IPS-18c (cell line): ENCODE results near the gene TRANK1.

Experiments
- H3K4me3 ChIP-seq: 2 replicates; pipeline ENCODE4 v1.7.0; 2013; ENCODE audit warnings: low read depth, mild to moderate bottlenecking, low read length, moderate library complexity; ENCODE audit not compliant: insufficient read depth
- H3K9me3 ChIP-seq: one replicate; pipeline ENCODE4 v1.6.1; 2013; ENCODE audit warnings: mild to moderate bottlenecking, low read length, moderate library complexity; ENCODE audit not compliant: control insufficient read depth, insufficient read depth

The TRANK1 gene

DNA sequence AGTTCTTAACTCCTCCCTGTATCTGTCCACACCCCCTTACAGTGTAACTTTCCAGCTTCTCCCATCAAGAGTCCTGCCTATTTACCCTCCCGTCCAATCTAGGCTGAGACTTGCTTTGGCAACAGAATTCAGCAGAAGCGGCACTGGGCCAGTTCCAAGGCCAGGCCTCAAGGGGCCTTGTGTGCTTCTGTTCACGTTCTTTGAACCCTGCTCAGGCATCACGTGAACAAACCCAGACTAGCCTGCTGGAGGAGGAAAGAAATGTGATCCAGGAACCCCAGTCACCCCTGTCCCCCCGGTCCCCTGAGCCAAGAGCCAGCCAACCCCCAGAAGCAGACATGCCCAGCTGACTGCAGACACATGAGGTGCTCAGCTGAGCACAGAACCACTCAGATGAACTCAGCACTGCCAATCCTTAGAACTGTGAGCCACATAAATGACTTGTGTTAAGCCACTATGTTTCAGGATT, 104.4 kb downstream of the TRANK1 start:
- Histone ChIP-seq H3K4me3 (no peak overlapping the region), H3K9me3 (peaks cover 4% of the 10 kb centered on the region)

GRCh38 chr3:36837089-36837488, 107.8 kb downstream of the TRANK1 start:
- H3K4me3 ChIP-seq, result no peak overlapping the region

DNA sequence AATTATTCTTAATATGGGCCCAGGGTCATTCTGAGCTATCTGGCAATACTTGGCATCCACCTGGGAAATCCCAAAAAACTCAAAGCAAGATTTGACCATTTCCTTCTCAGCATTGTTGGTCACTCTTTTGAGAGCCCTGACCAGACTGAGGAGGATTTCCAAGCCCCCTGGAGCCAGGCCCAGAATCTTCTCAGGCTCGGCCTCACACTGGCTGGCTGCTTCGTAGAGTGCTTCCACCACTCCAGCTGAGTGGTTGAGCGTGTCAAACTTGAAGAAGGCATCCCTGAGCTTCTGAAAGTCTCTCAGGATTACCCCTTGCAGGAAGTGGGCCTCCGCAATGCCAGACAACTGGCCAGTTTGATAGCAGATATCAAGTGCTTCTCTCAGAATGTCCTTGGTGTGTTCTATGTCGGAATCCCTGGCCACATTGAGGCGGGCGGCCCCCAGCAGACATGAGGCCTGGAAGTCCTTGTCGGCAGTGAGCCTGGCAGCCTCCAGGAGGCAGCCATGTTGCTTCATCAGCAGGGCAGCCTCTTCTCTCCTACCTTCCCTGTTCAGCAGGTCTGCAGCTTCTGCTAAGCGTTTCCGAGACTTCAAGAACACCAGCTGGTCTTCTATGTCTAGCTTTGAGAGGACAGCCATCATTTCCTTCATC, 111.6 kb downstream of the TRANK1 start:
- Histone ChIP-seq H3K9me3 (peaks cover 6% of the 10 kb centered on the region), H3K4me3 (no peak overlapping the region)

More at GRCh38 chr3:36837089-36837488, 107.8 kb downstream of the TRANK1 start:
- H3K9me3 ChIP-seq, result peaks cover 6% of the 10 kb centered on the region

GRCh38 chr3:36832406-36832805, 112.4 kb downstream of the TRANK1 start:
- Histone ChIP-seq H3K4me3 (no peak overlapping the region), H3K9me3 (peaks cover 6% of the 10 kb centered on the region)

DNA sequence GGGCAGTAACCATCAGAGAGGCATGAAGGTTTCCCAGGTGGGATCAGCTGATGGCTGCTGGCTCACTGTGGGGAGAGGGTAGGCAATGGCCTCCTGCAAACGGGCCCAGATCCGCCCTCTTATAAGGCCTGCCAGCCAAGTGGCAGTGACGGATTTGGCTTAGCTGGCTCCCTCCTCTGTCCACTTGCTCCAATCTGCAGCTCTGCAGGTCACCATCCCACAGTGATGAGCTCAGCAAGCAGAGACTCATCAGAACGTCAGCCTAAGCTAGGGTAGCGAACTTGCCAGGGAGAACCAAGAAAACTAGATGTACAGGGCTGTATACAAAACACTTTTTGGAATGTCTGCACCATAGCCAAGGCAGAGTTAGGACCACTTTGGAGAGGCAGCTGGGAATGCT, 117.7 kb downstream of the TRANK1 start:
- peaks cover 4% of the 10 kb centered on the region for H3K9me3 ChIP-seq
- no peak overlapping the region for H3K4me3 ChIP-seq

DNA sequence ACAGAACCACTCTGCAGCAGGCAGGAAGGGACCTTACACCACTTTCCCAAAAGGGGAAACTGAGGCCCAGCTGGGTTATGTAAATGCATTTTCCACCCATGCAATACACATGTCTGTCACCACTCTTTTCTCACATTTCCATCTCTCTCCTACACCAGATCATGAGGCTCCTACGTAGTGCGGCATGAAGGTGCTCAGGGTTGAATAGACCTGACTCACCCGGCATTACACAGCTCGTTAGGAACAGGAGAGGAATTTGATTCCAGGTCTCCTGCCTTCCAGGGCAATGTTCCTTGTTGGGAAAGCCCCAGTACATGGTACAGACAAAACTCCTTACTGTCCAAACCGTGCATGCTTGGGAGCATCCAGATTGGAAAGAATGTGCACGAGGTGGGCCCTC, 118.6 kb downstream of the TRANK1 start:
- H3K4me3 ChIP-seq, result no peak overlapping the region

DNA sequence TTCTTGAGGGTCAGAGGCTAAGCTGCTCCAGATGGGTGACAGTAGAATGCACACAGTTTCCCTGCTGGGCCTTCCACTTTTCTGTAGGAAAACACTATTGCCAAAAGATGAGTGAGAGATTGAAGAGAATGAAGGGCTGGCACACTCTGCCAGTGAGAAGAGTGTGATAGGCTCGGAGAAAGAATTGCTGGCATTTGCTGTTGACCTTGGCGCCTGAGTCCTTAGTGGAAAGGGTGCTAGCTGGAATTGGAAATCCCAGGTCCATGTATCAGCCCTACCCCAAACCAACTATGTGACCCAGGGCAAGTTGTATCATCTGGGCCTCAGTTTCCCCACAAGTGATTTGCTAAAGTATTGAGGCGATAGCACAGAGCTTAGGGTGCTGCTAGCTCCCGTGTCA, 120.4 kb downstream of the TRANK1 start:
- H3K9me3 ChIP-seq, result no peaks in the 10 kb centered on the region

More for the DNA sequence above, 118.6 kb downstream of the TRANK1 start:
- peaks cover 1% of the 10 kb centered on the region for H3K9me3 ChIP-seq

GRCh38 chr3:36823806-36824205, 121.0 kb downstream of the TRANK1 start:
- no peaks in the 10 kb centered on the region for H3K9me3 ChIP-seq
- no peak overlapping the region for H3K4me3 ChIP-seq

More for the DNA sequence above, 120.4 kb downstream of the TRANK1 start:
- H3K4me3 ChIP-seq, result no peak overlapping the region

DNA sequence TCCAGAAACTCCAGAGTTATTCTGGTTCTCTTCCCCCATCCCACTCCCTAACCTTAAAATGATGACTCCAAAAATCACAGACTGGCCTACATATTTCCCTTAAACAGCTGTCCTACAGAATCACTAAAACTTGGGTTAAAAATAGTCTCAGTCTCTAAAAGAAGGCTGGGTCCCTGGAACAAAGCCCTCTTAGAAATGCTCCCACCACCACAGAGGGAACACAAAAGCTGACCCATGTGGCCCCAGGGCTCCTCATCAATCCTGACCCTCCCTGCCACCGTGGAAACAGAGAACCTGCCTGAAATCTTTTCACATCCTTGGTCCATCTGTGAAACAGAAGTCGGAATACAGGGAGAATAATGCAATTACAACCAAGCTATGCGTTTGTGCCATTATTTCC, 124.8 kb downstream of the TRANK1 start:
- Histone ChIP-seq H3K4me3 (no peak overlapping the region), H3K9me3 (no peaks in the 10 kb centered on the region)

GRCh38 chr3:36817806-36818533, 126.9 kb downstream of the TRANK1 start:
- Histone ChIP-seq H3K9me3 (no peaks in the 10 kb centered on the region), H3K4me3 (no peak overlapping the region)

GRCh38 chr3:36815375-36815774, 129.5 kb downstream of the TRANK1 start:
- no peaks in the 10 kb centered on the region for H3K9me3 ChIP-seq
- H3K4me3 ChIP-seq, result no peak overlapping the region

DNA sequence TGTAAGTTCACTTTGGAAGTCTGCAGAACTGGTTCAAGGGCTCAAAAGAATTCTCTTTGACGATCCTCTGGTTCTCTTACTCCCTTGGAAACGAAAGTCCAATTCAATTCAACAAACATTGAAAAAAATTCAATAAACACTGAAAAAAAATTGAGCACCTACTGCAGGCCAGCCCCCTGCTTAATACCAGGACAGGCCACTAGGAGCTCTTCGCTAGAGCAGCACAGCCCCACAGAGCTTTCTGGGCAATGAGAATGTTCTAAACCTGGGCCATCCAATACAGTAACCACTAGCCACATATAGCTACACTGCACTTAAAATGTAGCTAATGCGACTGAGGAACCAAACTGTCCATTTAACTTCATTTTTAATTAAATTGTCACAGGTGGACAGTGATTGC, 130.1 kb downstream of the TRANK1 start:
- Histone ChIP-seq H3K9me3 (no peaks in the 10 kb centered on the region), H3K4me3 (no peak overlapping the region)

GRCh38 chr3:36814066-36814717, 130.7 kb downstream of the TRANK1 start:
- H3K4me3 ChIP-seq, result no peak overlapping the region

GRCh38 chr3:36813305-36813704, 131.5 kb downstream of the TRANK1 start:
- no peaks in the 10 kb centered on the region for H3K9me3 ChIP-seq
- H3K4me3 ChIP-seq, result no peak overlapping the region

More at GRCh38 chr3:36814066-36814717, 130.7 kb downstream of the TRANK1 start:
- H3K9me3 ChIP-seq, result no peaks in the 10 kb centered on the region

GRCh38 chr3:36812240-36812639, 132.6 kb downstream of the TRANK1 start:
- H3K9me3 ChIP-seq, result no peaks in the 10 kb centered on the region
- no peak overlapping the region for H3K4me3 ChIP-seq

- Histone ChIP-seq H3K4me3 (no peak overlapping the region), H3K9me3 (no peaks in the 10 kb centered on the region)
Measured at GRCh38 chr3:36811768-36812167, 133.1 kb downstream of the TRANK1 start.

GRCh38 chr3:36804295-36805055, 140.4 kb downstream of the TRANK1 start:
- no peak overlapping the region for H3K4me3 ChIP-seq
- H3K9me3 ChIP-seq, result no peaks in the 10 kb centered on the region
